Astrocyte (in vitro differentiated cells and primary cell): ENCODE data around the gene BLTP3B. TPM values are rescaled to one million over a fixed set of nuclear protein-coding genes. Genes with fewer than 3 reads are reported as not detected.

Source experiments
- DNase-seq: peaks from one replicate; pipeline ENCODE4 v3.0.0-alpha.2; 2010; ENCODE audit warnings: low read depth
- FAIRE-seq: peaks from 2 replicates; lab custom pipeline; 2011; peaks lifted over from hg19 to GRCh38; lab: Jason Lieb, UNC
- H2AFZ ChIP-seq: 2 replicates; pipeline ENCODE4 v1.6.0; 2012; ENCODE audit warnings: low read depth, low read length, inconsistent platforms
- H3K27ac ChIP-seq: 2 replicates; pipeline ENCODE4 v1.5.1; 2011; ENCODE audit warnings: low read depth, low read length, inconsistent platforms
- H3K27me3 ChIP-seq: 2 replicates; pipeline ENCODE4 v1.6.0; 2011; ENCODE audit warnings: low read length, inconsistent platforms; ENCODE audit not compliant: insufficient read depth
- H3K36me3 ChIP-seq: 2 replicates; pipeline ENCODE4 v1.5.1; 2011; ENCODE audit warnings: low read length, inconsistent platforms; ENCODE audit not compliant: insufficient read depth
- H3K4me1 ChIP-seq: 2 replicates; pipeline ENCODE4 v1.5.1; 2011; ENCODE audit warnings: low read length, inconsistent platforms; ENCODE audit not compliant: insufficient read depth
- H3K4me2 ChIP-seq: 2 replicates; pipeline ENCODE4 v1.6.0; 2012; ENCODE audit warnings: low read length, inconsistent platforms
- H3K4me3 ChIP-seq: 2 replicates; pipeline ENCODE4 v1.5.1; 2011; ENCODE audit warnings: low read depth, mild to moderate bottlenecking, low read length, inconsistent platforms; ENCODE audit not compliant: insufficient read depth
- H3K79me2 ChIP-seq: 2 replicates; pipeline ENCODE4 v1.6.0; 2012; ENCODE audit warnings: mild to moderate bottlenecking, low read length, inconsistent platforms; ENCODE audit not compliant: insufficient read depth
- H3K9ac ChIP-seq: 2 replicates; pipeline ENCODE4 v1.6.0; 2012; ENCODE audit warnings: mild to moderate bottlenecking, low read length, inconsistent platforms
- H3K9me3 ChIP-seq: 2 replicates; pipeline ENCODE4 v1.5.1; 2012; ENCODE audit warnings: low read depth, mild to moderate bottlenecking, low read length, inconsistent platforms; ENCODE audit not compliant: insufficient read depth
- H4K20me1 ChIP-seq: 2 replicates; pipeline ENCODE4 v1.6.0; 2012; ENCODE audit warnings: low read length, inconsistent platforms; ENCODE audit not compliant: insufficient read depth
- H3K27ac Mint-ChIP-seq: one replicate; pipeline ENCODE4 v1.8.0; 2021; ENCODE audit warnings: mild to moderate bottlenecking, mixed read lengths; ENCODE audit not compliant: unreplicated experiment
- H3K27me3 Mint-ChIP-seq: one replicate; pipeline ENCODE4 v1.8.0; 2021; ENCODE audit warnings: low read depth, mixed read lengths; ENCODE audit not compliant: unreplicated experiment
- H3K36me3 Mint-ChIP-seq: one replicate; pipeline ENCODE4 v1.8.0; 2021; ENCODE audit warnings: low read depth, mixed read lengths; ENCODE audit not compliant: unreplicated experiment
- H3K4me1 Mint-ChIP-seq: one replicate; pipeline ENCODE4 v1.8.0; 2021; ENCODE audit warnings: low read depth, mixed read lengths; ENCODE audit not compliant: unreplicated experiment
- H3K4me3 Mint-ChIP-seq: one replicate; pipeline ENCODE4 v1.8.0; 2021; ENCODE audit warnings: mild to moderate bottlenecking, moderate library complexity, mixed read lengths; ENCODE audit not compliant: unreplicated experiment
- H3K9me3 Mint-ChIP-seq: one replicate; pipeline ENCODE4 v1.8.0; 2021; ENCODE audit warnings: mild to moderate bottlenecking, mixed read lengths; ENCODE audit not compliant: unreplicated experiment
- CTCF ChIP-seq: IDR thresholded peaks from 2 replicates; pipeline ENCODE4 v1.5.1; 2011; ENCODE audit warnings: low read depth, mild to moderate bottlenecking, inconsistent platforms, low read length, moderate library complexity; ENCODE audit not compliant: insufficient read depth
- EZH2 ChIP-seq: IDR thresholded peaks from 2 replicates; pipeline ENCODE4 v1.6.1; 2012; ENCODE audit warnings: mild to moderate bottlenecking, low read length, inconsistent platforms; ENCODE audit not compliant: insufficient read depth
- total RNA-seq: library from RNA; stranded (reverse); gene quantifications from 2 replicates; pipeline ENCODE4 v1.2.1, GENCODE V29; 2021

The BLTP3B gene
- total RNA-seq, 1 donor from 2014 or later = 13.3 TPM

GRCh38 chr12:100138048-100138802 lies 4.4 kb downstream of the BLTP3B start:
- FAIRE-seq = no peak
- H3K27ac Mint-ChIP-seq = no peak overlapping the region
- Histone ChIP-seq H3K9ac (no peak overlapping the region), H2AFZ (no peak overlapping the region), H3K4me2 (no peak overlapping the region), H3K27me3 (no peaks in the 10 kb centered on the region), H3K4me1 (peaks cover 3% of the 10 kb centered on the region), H3K9me3 (no peaks in the 10 kb centered on the region), H3K79me2 (peaks cover 91% of the 10 kb centered on the region), H3K4me3 (no peak overlapping the region), H4K20me1 (peaks cover 51% of the 10 kb centered on the region), H3K27ac (no peak overlapping the region), H3K36me3 (no peaks in the 10 kb centered on the region)
- no peaks in the 10 kb centered on the region for H3K36me3 Mint-ChIP-seq
- TF ChIP-seq EZH2 (no peak), CTCF (peak; percentile 31)
- DNase-seq = no peak
- no peaks in the 10 kb centered on the region for H3K27me3 Mint-ChIP-seq
- no peaks in the 10 kb centered on the region for H3K9me3 Mint-ChIP-seq
- no peak overlapping the region for H3K4me3 Mint-ChIP-seq
- peaks cover 13% of the 10 kb centered on the region for H3K4me1 Mint-ChIP-seq

GRCh38 chr12:100133200-100133599 lies 9.5 kb downstream of the BLTP3B start:
- Mint-ChIP-seq H3K4me1 (peaks cover 6% of the 10 kb centered on the region), H3K27ac (no peak overlapping the region), H3K4me3 (no peak overlapping the region), H3K27me3 (no peaks in the 10 kb centered on the region), H3K36me3 (peaks cover 3% of the 10 kb centered on the region), H3K9me3 (peaks cover 3% of the 10 kb centered on the region)
- Histone ChIP-seq H3K79me2 (peaks cover 94% of the 10 kb centered on the region), H3K27ac (no peak overlapping the region), H3K9me3 (no peaks in the 10 kb centered on the region), H2AFZ (no peak overlapping the region), H3K4me3 (no peak overlapping the region), H3K9ac (no peak overlapping the region), H4K20me1 (peaks cover 52% of the 10 kb centered on the region), H3K4me1 (no peaks in the 10 kb centered on the region), H3K36me3 (no peaks in the 10 kb centered on the region), H3K4me2 (no peak overlapping the region), H3K27me3 (no peaks in the 10 kb centered on the region)
- FAIRE-seq (no peak), DNase-seq (no peak)
- no peak for TF ChIP-seq CTCF
- TF ChIP-seq EZH2 = no peak

GRCh38 chr12:100128512-100128908 lies 14.2 kb downstream of the BLTP3B start:
- Histone ChIP-seq H3K4me2 (no peak overlapping the region), H3K79me2 (peaks cover 89% of the 10 kb centered on the region), H3K9me3 (no peaks in the 10 kb centered on the region), H3K36me3 (no peaks in the 10 kb centered on the region), H3K9ac (no peak overlapping the region), H2AFZ (no peak overlapping the region), H3K4me1 (peaks cover 4% of the 10 kb centered on the region), H3K27me3 (no peaks in the 10 kb centered on the region), H3K27ac (no peak overlapping the region), H4K20me1 (peaks cover 64% of the 10 kb centered on the region), H3K4me3 (no peak overlapping the region)
- Mint-ChIP-seq H3K4me1 (peaks cover 4% of the 10 kb centered on the region), H3K27me3 (no peaks in the 10 kb centered on the region), H3K9me3 (peaks cover 3% of the 10 kb centered on the region), H3K36me3 (peaks cover 3% of the 10 kb centered on the region), H3K27ac (no peak overlapping the region), H3K4me3 (no peak overlapping the region)
- DNase-seq (peak; percentile 37), FAIRE-seq (no peak)
- no peak for TF ChIP-seq EZH2
- TF ChIP-seq CTCF = peak; percentile 13
